ENCODE results near the gene CKAP5. TPM values are rescaled to one million over a fixed set of nuclear protein-coding genes. Genes with fewer than 3 reads are reported as not detected.

The CKAP5 gene
- polyA plus RNA-seq (ENCODE audit: insufficient read length in 4 of 4): 100 to 1,000 TPM in 2 of 4 donors, 10 to 100 TPM in 2; 79.9 to 118 (median 98.6) TPM

DNA sequence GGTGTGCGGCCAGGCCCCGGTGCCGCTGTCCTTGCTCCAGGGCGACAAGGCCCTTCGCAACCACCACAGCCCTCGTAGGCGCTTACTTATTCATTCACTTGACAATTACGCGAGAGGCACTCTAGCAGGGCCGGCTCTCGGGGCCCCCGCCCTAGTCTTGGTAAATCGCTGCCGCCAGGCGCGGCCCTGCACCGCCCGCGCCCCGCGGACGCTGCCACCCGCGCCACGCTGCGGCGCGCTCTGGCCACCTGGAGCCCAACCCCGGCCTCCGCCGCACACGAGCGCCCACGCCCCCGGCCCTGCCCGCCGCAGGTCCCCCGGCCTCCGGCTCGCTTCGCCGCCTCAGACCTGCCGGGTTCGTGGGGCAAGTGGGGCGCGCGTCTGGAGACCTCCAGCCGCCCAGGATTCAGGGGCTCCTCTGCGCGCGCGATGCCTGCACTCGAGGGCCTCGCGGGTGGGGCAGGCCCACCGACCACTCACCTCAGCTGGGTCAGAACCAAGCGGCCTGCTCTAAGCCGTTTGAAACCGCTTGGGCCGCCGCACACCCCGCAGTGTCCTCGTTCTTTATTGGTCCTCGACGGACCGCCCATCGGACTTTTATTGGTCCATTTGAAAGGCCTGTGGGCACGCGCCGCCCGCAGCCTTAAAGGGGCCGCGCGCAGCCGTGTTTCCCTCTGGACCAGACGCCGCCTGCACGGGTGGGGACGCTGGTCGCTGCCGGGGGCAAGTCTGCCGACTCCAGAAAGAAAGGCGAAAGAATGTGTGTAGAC is at the start of gene CKAP5:
Gene CKAP5 (minus strand): TSS at position 541 of the 770 bp plus-strand sequence. CDS start 25,049 bp downstream, outside the sequence.
- DNase-seq (ENCODE audit: low read depth in 4 of 4, low spot score in 3 of 4): peak; percentile 72 to 87 (median 81)

- DNase-seq (ENCODE audit: low read depth in 4 of 4, low spot score in 3 of 4): no peak
Measured at GRCh38 chr11:46895821-46896220, 49.7 kb upstream of the CKAP5 start.

DNA sequence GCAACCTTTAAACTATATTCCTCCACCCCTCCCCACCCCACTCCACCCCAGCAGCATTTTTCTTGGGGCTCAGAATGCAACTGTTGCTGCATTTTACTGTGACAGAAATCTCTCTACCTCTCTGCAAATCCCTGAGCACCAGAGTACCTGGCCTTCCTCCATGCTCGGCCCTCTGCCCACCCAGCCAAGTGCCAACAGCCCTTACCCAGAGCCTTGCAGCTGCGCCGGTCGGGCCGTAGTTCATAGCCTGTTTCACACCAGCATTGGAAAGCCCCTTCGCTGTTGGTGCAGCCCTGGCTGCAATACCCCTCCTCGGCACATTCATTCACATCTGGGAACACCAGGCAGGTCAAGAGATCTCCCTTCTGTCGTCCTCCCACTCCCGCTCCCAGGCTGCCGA is 48.9 kb upstream of the CKAP5 start:
- no peak for DNase-seq (ENCODE audit: low read depth in 4 of 4, low spot score in 3 of 4)

- DNase-seq (ENCODE audit: low read depth in 4 of 4, low spot score in 3 of 4): no peak
Measured at GRCh38 chr11:46894506-46894905, 48.4 kb upstream of the CKAP5 start.

DNA sequence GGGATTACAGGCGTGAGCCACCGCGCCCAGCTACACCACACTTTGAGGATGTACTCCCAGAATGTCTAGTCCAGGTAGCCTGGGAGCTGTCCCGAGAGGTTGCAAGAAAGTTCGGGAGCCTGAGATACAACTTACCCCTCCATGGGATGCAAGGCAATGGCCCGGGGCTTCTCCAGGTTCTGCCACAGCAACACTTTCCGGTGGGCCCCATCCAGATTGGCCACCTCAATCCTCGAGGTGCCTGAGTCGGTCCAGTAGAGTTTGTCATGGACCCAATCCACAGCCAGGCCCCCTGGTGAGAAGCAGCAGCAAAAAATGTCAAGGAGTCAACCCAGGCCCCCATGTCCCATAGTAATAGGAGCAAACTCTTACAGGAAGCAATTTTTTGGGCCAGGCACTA is 46.8 kb upstream of the CKAP5 start:
- DNase-seq (ENCODE audit: low read depth in 4 of 4, low spot score in 3 of 4): no peak

- no peak for DNase-seq (ENCODE audit: low read depth in 4 of 4, low spot score in 3 of 4)
Measured at GRCh38 chr11:46892109-46892508, 46.0 kb upstream of the CKAP5 start.

- DNase-seq (ENCODE audit: low read depth in 4 of 4, low spot score in 3 of 4): no peak
Measured at GRCh38 chr11:46890665-46891064, 44.6 kb upstream of the CKAP5 start.

DNA sequence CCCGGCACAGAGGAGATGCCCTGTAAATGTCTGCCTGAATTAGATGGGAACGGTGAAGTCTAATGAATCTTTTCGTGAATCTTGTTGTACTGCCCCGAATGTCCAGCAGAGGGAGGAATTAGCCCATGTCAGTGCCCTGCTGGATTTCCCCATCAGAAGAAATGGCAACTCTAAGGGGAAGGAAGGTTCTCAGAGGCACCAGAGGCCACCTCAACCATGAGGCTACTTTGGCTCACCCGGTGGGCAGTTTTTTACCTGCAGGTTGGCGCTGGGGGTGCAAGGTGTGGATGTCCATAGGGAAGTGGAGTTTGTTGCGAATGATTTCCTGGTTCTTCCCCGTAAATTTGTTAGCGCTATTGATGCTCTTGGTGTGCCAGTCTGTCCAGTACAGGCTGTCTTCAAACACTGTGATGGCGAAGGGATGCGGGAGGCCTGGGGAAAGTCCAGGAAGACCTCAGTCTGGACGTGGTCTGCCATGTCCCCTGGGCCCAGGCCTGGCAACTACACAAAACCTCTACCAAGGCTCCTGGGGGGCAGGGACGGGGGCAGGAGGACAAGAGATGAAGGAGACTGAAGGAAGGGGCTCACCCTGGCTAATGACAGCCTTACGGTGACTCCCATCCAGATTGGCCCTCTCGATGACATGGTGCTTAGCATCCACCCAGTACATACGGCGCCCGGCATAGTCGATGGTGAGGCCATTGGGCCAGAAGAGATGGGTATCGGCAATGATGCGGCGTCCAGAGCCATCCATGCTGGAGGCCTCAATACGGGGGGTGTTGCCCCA is 43.8 kb upstream of the CKAP5 start:
- DNase-seq (ENCODE audit: low read depth in 4 of 4, low spot score in 3 of 4): no peak

- no peak for DNase-seq (ENCODE audit: low read depth in 4 of 4, low spot score in 3 of 4)
Measured at GRCh38 chr11:46889251-46889650, 43.2 kb upstream of the CKAP5 start.

DNA sequence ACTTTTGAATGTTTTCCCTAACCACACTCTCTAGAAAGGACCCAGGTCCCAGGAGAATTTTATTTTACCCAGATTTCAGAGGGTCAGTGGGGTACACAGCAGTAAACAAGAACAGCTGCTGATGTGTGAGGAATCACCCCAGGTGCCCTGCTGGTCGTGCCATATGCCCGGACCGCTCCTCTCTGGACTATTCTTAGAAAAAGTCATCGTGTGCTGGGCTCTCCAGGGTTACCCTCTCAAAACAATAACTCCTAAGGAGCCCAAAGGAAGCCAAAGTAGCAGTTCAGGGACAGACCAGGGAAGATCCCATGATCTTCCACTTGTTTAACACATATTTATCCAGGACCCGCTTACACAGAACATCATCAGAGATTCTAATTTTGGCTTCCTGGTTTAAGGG is 42.6 kb upstream of the CKAP5 start:
- DNase-seq (ENCODE audit: low read depth in 4 of 4, low spot score in 3 of 4): no peak

DNA sequence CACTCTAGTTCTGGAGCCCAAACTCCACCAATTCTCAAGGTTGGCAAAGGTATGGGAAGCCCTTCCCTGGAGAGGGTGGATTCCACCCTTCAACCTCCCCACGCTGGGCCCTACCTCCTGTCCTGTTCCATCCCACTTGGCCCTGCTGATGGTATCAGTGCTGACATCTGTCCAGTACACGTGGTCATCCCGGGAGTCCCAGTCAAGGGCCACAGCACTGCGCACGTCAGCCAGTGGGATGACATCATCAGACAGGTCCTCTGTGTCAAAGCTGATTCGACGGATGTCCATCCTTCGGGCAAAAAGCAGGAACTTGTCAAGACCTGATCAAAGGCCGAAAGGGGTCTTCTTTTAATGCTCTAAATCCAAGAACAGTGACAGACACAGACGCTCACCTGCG is 40.1 kb upstream of the CKAP5 start:
- no peak for DNase-seq (ENCODE audit: low read depth in 4 of 4, low spot score in 3 of 4)

DNA sequence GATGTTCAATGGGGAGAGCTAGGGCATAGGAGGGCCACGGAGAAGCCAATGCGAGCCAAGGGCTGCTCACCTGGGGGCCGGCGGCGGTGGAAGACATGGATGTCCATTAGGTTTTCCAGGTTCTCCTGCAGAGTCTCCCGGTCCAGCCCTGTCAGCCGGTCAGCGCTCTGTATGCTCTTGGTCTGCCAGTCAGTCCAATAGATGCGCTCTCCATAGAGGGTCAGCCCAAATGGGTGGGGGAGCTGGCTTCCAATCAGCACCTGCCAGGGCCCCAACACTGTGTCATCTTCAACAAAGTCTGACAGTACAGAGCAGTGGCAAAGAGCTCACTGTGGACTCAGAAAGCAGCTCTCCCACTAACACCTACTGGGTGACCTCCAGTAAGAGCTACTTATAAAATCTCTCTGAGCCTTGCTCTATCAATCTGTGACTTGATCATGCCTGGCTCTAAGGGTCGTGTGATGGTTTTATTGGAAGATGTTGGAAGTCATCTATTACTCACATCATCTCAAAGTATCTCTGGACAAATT is 33.0 kb upstream of the CKAP5 start:
- no peak for DNase-seq (ENCODE audit: low read depth in 4 of 4, low spot score in 3 of 4)

DNA sequence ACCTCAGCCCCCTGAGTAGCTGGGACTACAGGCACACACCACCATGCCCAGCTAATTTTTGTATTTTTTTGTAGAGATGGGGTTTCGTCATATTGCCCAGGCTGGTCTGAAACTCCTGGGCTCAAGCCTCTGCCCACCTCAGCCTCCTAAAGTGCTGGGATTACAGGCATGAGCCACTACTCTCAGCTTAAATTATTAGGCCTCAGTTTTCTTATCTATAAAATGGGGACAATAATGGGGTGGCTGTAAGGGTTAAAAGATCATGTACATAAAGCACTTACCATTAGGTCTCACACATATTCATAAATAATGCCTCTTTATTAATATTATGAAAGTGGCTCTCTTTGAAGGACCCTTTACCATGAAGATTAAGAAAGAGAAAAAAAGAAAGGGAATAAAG is 31.5 kb upstream of the CKAP5 start:
- DNase-seq (ENCODE audit: low read depth in 4 of 4, low spot score in 3 of 4): no peak

GRCh38 chr11:46876471-46876870 is 30.4 kb upstream of the CKAP5 start:
- no peak for DNase-seq (ENCODE audit: low read depth in 4 of 4, low spot score in 3 of 4)

GRCh38 chr11:46874586-46874985 is 28.5 kb upstream of the CKAP5 start:
- DNase-seq (ENCODE audit: low read depth in 4 of 4, low spot score in 3 of 4): no peak

DNA sequence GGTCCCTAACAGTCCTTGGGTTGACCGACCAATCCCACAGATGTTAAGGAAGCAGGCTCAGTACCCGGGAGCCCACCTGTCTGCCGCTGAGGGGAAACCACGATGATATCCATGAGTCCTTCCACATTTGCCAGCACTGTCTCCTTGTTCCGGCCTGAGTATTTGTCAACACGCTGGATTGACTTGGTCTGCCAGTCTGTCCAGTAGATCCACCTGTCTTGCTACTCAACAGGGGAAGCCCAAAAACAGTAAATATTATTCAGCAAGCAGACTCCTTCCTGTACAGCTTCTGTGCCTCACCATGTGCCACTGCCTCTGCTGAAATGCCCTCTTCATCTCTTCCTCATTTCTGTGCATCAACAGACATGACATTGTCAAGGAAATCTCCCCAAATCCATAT is 22.8 kb upstream of the CKAP5 start:
- no peak for DNase-seq (ENCODE audit: low read depth in 4 of 4, low spot score in 3 of 4)

GRCh38 chr11:46865340-46865739 is 19.3 kb upstream of the CKAP5 start:
- DNase-seq (ENCODE audit: low read depth in 4 of 4, low spot score in 3 of 4): no peak

DNA sequence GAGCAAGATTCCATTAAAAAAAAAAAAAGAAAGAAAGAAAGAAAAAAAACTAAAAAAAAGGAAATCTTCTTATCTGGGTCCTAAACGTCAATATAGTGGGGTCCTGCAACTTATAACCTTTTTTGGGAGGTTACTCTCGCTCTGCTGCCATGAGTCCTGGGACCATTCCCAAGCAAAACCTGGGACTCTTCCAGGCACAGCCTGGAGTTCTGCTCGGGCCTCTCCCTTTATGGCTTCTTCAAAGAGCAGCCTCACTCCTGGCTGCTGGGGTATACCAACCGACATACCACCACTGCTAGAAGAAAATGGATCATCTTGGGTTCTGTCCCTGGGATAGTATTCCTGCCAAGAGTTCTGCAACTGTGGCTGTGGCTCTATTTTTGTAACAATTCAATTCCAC is 14.1 kb upstream of the CKAP5 start:
- DNase-seq (ENCODE audit: low read depth in 4 of 4, low spot score in 3 of 4): no peak

GRCh38 chr11:46858920-46859546 is 13.0 kb upstream of the CKAP5 start:
- no peak for DNase-seq (ENCODE audit: low read depth in 4 of 4, low spot score in 3 of 4)

GRCh38 chr11:46857666-46858065 is 11.6 kb upstream of the CKAP5 start:
- no peak for DNase-seq (ENCODE audit: low read depth in 4 of 4, low spot score in 3 of 4)
